ENCODE measurements around the gene TNS3.

Gene TNS3

DNA sequence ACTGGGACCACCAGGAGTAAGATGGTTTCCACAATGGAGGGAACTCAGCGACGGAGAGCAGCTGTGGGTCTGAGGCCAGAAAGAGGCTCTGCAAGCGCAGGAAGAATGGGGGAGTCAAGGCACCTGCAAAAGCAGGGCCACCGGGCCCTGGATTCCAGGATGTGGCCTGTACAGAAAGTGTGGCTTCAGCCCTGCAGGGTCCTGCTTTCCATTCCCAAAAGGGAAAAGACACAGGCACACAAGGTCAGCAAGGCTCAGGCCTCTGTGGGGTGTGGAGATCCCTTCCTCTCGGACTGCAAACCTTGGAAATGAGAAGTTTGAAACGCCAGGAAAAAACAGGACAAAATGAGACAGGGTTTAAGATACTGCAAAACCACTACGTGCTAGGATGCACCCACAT lies 232.5 kb downstream of the TNS3 start:
- Histone ChIP-seq H2AK5ac (ENCODE audit: low read length, severe bottlenecking) (no peak overlapping the region), H3K9me3 (ENCODE audit: control insufficient read depth, low read length) (no peaks in the 10 kb centered on the region), H2BK5ac (ENCODE audit: low read depth, low read length, poor library complexity, severe bottlenecking) (no peak overlapping the region), H2AFZ (ENCODE audit: low read depth, low read length) (no peak overlapping the region), H3K14ac (ENCODE audit: low read length in 2 of 2) (no peak overlapping the region), H3K4me1 (ENCODE audit: control insufficient read depth, insufficient read depth, low read depth, low read length) (peaks cover 5% of the 10 kb centered on the region), H2BK120ac (ENCODE audit: low read depth, low read length) (no peak overlapping the region), H3K36me3 (ENCODE audit: control insufficient read depth in 1 of 2, insufficient read depth in 2 of 2, low read depth in 1 of 2, low read length in 2 of 2) (peaks cover 0 to 55% of the 10 kb centered on the region in 2 experiments), H2BK15ac (ENCODE audit: low read depth, poor library complexity, severe bottlenecking) (no peak overlapping the region), H3K4me3 (ENCODE audit: insufficient read depth in 1 of 2, low read depth in 1 of 2, low read length in 2 of 2) (no peak overlapping the region), H3K4ac (ENCODE audit: low read depth in 1 of 2, low read length in 2 of 2) (no peak overlapping the region), H3K27ac (ENCODE audit: low read length, poor library complexity, severe bottlenecking) (no peak overlapping the region), H3K23ac (ENCODE audit: low read length in 2 of 2) (no peak overlapping the region), H4K8ac (ENCODE audit: low read length) (no peak overlapping the region), H3K9ac (ENCODE audit: low read length) (no peak overlapping the region), H3K27me3 (ENCODE audit: control insufficient read depth in 1 of 2, insufficient read depth in 1 of 2, low read length in 2 of 2) (peaks cover 0 to 30% of the 10 kb centered on the region in 2 experiments), H2BK12ac (ENCODE audit: low read length in 2 of 2) (no peak overlapping the region), H3K4me2 (ENCODE audit: low read length, poor library complexity, severe bottlenecking) (no peak overlapping the region), H3K79me1 (replicated peaks; ENCODE audit: low read length, poor library complexity, severe bottlenecking) (peaks cover 64% of the 10 kb centered on the region), H3K18ac (ENCODE audit: low read depth in 1 of 2, low read length in 2 of 2) (no peak overlapping the region), H4K91ac (ENCODE audit: low read length) (no peak overlapping the region)
- no peak for DNase-seq
- 94% methylated on average over 7 of the region's 7 CpGs for WGBS

DNA sequence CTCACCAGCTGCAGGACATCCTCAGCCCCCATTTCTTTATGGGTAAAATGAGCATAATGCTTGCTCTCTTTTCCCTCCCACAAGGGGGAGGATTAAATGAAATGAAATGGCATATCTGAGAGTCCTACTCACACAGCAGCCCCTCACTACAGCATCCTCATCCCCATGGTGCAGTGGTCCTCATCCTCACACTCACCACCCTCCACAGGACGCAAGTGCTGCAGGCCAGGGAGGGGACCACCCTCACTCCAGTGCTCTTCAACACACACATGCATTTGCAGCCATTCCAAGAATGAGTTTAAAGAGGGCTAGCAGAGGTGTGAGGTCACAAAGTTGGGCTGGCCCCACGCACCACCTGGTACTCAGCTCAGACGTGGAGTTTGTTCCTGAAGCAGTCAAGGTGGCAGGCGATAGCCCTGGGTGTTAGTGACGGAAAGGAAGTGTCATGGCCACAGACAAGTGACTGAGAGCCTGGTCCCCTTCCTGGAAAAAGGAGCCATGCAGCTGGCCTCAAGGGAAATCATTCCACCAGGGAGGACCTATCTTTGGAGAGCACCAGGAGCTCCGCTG lies 234.0 kb downstream of the TNS3 start:
- H3K79me1 ChIP-seq (replicated peaks; ENCODE audit: low read length, poor library complexity, severe bottlenecking), result peaks cover 60% of the 10 kb centered on the region
- H3K27me3 ChIP-seq (ENCODE audit: control insufficient read depth in 1 of 2, insufficient read depth in 1 of 2, low read length in 2 of 2), result peaks cover 0 to 26% of the 10 kb centered on the region in 2 experiments
- no peak overlapping the region for H3K4me3 ChIP-seq (ENCODE audit: insufficient read depth in 1 of 2, low read depth in 1 of 2, low read length in 2 of 2)
- H3K14ac ChIP-seq (ENCODE audit: low read length in 2 of 2), result peak overlapping the region in 1 of 2 experiments; percentile 15
- peaks cover 2% of the 10 kb centered on the region for H3K4me1 ChIP-seq (ENCODE audit: control insufficient read depth, insufficient read depth, low read depth, low read length)
- H3K9me3 ChIP-seq (ENCODE audit: control insufficient read depth, low read length), result no peaks in the 10 kb centered on the region
- H4K8ac ChIP-seq (ENCODE audit: low read length), result no peak overlapping the region
- H3K4ac ChIP-seq (ENCODE audit: low read depth in 1 of 2, low read length in 2 of 2), result no peak overlapping the region
- H2BK120ac ChIP-seq (ENCODE audit: low read depth, low read length), result no peak overlapping the region
- no peak overlapping the region for H2AFZ ChIP-seq (ENCODE audit: low read depth, low read length)
- no peak overlapping the region for H3K27ac ChIP-seq (ENCODE audit: low read length, poor library complexity, severe bottlenecking)
- no peak overlapping the region for H3K23ac ChIP-seq (ENCODE audit: low read length in 2 of 2)
- peak overlapping the region in 1 of 2 experiments; percentile 32 for H3K18ac ChIP-seq (ENCODE audit: low read depth in 1 of 2, low read length in 2 of 2)
- no peak overlapping the region for H2BK5ac ChIP-seq (ENCODE audit: low read depth, low read length, poor library complexity, severe bottlenecking)
- H2BK15ac ChIP-seq (ENCODE audit: low read depth, poor library complexity, severe bottlenecking), result no peak overlapping the region
- H2BK12ac ChIP-seq (ENCODE audit: low read length in 2 of 2), result no peak overlapping the region
- H3K36me3 ChIP-seq (ENCODE audit: control insufficient read depth in 1 of 2, insufficient read depth in 2 of 2, low read depth in 1 of 2, low read length in 2 of 2), result peaks cover 0 to 61% of the 10 kb centered on the region in 2 experiments
- no peak overlapping the region for H4K91ac ChIP-seq (ENCODE audit: low read length)
- DNase-seq, result no peak
- no peak overlapping the region for H3K9ac ChIP-seq (ENCODE audit: low read length)
- no peak overlapping the region for H2AK5ac ChIP-seq (ENCODE audit: low read length, severe bottlenecking)
- no peak overlapping the region for H3K4me2 ChIP-seq (ENCODE audit: low read length, poor library complexity, severe bottlenecking)
- WGBS, result over 99% methylated on average over 6 of the region's 6 CpGs

- H3K23ac ChIP-seq (ENCODE audit: low read length in 2 of 2), result no peak overlapping the region
- peaks cover 56% of the 10 kb centered on the region for H3K79me1 ChIP-seq (replicated peaks; ENCODE audit: low read length, poor library complexity, severe bottlenecking)
- H2BK15ac ChIP-seq (ENCODE audit: low read depth, poor library complexity, severe bottlenecking), result no peak overlapping the region
- no peak overlapping the region for H3K4me3 ChIP-seq (ENCODE audit: insufficient read depth in 1 of 2, low read depth in 1 of 2, low read length in 2 of 2)
- H3K9me3 ChIP-seq (ENCODE audit: control insufficient read depth, low read length), result no peaks in the 10 kb centered on the region
- H2AK5ac ChIP-seq (ENCODE audit: low read length, severe bottlenecking), result no peak overlapping the region
- 93% methylated on average over 4 of the region's 6 CpGs for WGBS
- H4K91ac ChIP-seq (ENCODE audit: low read length), result no peak overlapping the region
- DNase-seq, result no peak
- no peak overlapping the region for H2BK5ac ChIP-seq (ENCODE audit: low read depth, low read length, poor library complexity, severe bottlenecking)
- H3K4me2 ChIP-seq (ENCODE audit: low read length, poor library complexity, severe bottlenecking), result no peak overlapping the region
- no peak overlapping the region for H3K4ac ChIP-seq (ENCODE audit: low read depth in 1 of 2, low read length in 2 of 2)
- no peak overlapping the region for H3K9ac ChIP-seq (ENCODE audit: low read length)
- H3K36me3 ChIP-seq (ENCODE audit: control insufficient read depth in 1 of 2, insufficient read depth in 2 of 2, low read depth in 1 of 2, low read length in 2 of 2), result peaks cover 0 to 58% of the 10 kb centered on the region in 2 experiments
- no peak overlapping the region for H3K27ac ChIP-seq (ENCODE audit: low read length, poor library complexity, severe bottlenecking)
- H3K4me1 ChIP-seq (ENCODE audit: control insufficient read depth, insufficient read depth, low read depth, low read length), result peaks cover 2% of the 10 kb centered on the region
- H3K18ac ChIP-seq (ENCODE audit: low read depth in 1 of 2, low read length in 2 of 2), result no peak overlapping the region
- H4K8ac ChIP-seq (ENCODE audit: low read length), result peak overlapping the region; percentile 47
- no peak overlapping the region for H2AFZ ChIP-seq (ENCODE audit: low read depth, low read length)
- H2BK12ac ChIP-seq (ENCODE audit: low read length in 2 of 2), result peak overlapping the region in 1 of 2 experiments; percentile 21
- peaks cover 0 to 23% of the 10 kb centered on the region in 2 experiments for H3K27me3 ChIP-seq (ENCODE audit: control insufficient read depth in 1 of 2, insufficient read depth in 1 of 2, low read length in 2 of 2)
- H3K14ac ChIP-seq (ENCODE audit: low read length in 2 of 2), result peak overlapping the region in 1 of 2 experiments; percentile 35
- H2BK120ac ChIP-seq (ENCODE audit: low read depth, low read length), result no peak overlapping the region
Measured at GRCh38 chr7:47347346-47347745, 234.6 kb downstream of the TNS3 start.

DNA sequence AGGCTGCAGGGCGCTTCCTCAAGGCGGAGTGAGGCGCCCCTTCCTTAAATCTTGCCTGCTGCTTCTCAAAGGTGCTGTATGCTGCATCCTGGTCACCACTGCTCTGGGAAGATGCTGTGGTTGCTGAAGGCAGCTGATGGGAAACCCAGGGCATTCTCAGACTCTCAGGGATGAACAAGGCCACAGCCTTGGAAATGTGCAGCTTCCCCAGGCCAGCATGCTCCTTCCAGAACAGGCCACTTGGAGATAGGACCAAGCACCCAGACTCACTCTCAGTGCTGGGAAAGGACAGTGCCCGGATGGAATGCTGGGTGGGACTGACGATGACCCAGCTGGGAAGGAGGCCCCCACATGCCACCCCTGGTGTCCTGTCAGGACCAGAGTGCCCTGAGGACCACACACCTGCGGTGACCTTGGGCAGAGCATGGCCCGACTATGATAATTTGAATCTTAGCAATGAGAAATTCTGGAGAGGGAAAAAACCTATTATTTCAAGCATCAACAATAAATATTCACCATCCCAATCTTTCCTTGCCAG lies 235.5 kb downstream of the TNS3 start:
- Histone ChIP-seq H2AK5ac (ENCODE audit: low read length, severe bottlenecking) (no peak overlapping the region), H2BK15ac (ENCODE audit: low read depth, poor library complexity, severe bottlenecking) (no peak overlapping the region), H3K23ac (ENCODE audit: low read length in 2 of 2) (no peak overlapping the region)

More for the DNA sequence above, 235.5 kb downstream of the TNS3 start:
- Histone ChIP-seq H4K8ac (ENCODE audit: low read length) (no peak overlapping the region), H2AFZ (ENCODE audit: low read depth, low read length) (no peak overlapping the region), H2BK120ac (ENCODE audit: low read depth, low read length) (no peak overlapping the region), H3K14ac (ENCODE audit: low read length in 2 of 2) (peak overlapping the region in 1 of 2 experiments; percentile 23), H3K27ac (ENCODE audit: low read length, poor library complexity, severe bottlenecking) (no peak overlapping the region), H3K36me3 (ENCODE audit: control insufficient read depth in 1 of 2, insufficient read depth in 2 of 2, low read depth in 1 of 2, low read length in 2 of 2) (peaks cover 0 to 49% of the 10 kb centered on the region in 2 experiments), H3K18ac (ENCODE audit: low read depth in 1 of 2, low read length in 2 of 2) (no peak overlapping the region), H2BK5ac (ENCODE audit: low read depth, low read length, poor library complexity, severe bottlenecking) (no peak overlapping the region), H4K91ac (ENCODE audit: low read length) (peak overlapping the region; percentile 47), H3K4ac (ENCODE audit: low read depth in 1 of 2, low read length in 2 of 2) (no peak overlapping the region), H3K4me2 (ENCODE audit: low read length, poor library complexity, severe bottlenecking) (no peak overlapping the region), H3K79me1 (replicated peaks; ENCODE audit: low read length, poor library complexity, severe bottlenecking) (peaks cover 51% of the 10 kb centered on the region), H3K4me1 (ENCODE audit: control insufficient read depth, insufficient read depth, low read depth, low read length) (peaks cover 2% of the 10 kb centered on the region), H2BK12ac (ENCODE audit: low read length in 2 of 2) (no peak overlapping the region), H3K9ac (ENCODE audit: low read length) (no peak overlapping the region), H3K27me3 (ENCODE audit: control insufficient read depth in 1 of 2, insufficient read depth in 1 of 2, low read length in 2 of 2) (peaks cover 0 to 23% of the 10 kb centered on the region in 2 experiments), H3K9me3 (ENCODE audit: control insufficient read depth, low read length) (no peaks in the 10 kb centered on the region), H3K4me3 (ENCODE audit: insufficient read depth in 1 of 2, low read depth in 1 of 2, low read length in 2 of 2) (no peak overlapping the region)
- 98% methylated on average over 5 of the region's 7 CpGs for WGBS
- DNase-seq, result no peak

All from mesenchymal stem cell (in vitro differentiated cells and primary cell).